SK-N-SH treated with all-trans-retinoic acid at 6 μM for 48 hours (cell line): ENCODE measurements around the gene KLHL29.

Experiments used
- ATAC-seq: fragments of 200-7000 bp; cut with Tn5 transposase; 3 replicates; pipeline ENCODE4 v1.9.1; 2020; ENCODE audit warnings: mild to moderate bottlenecking, moderate library complexity
- ARNTL ChIP-seq: fragments of 450-650 bp; formaldehyde crosslinking; IDR thresholded peaks from 2 replicates; pipeline ENCODE4 v1.5.0; 2020; ENCODE audit warnings: low read depth, mild to moderate bottlenecking, moderate library complexity, borderline replicate concordance
- BACH2 ChIP-seq: fragments of 250-450 bp; sonication (Bioruptor Pico); IDR thresholded peaks from 2 replicates; pipeline ENCODE4 v1.9.0; 2021; ENCODE audit warnings: mild to moderate bottlenecking, borderline replicate concordance
- CREB5 ChIP-seq: fragments of 250-450 bp; sonication (Bioruptor Pico); IDR thresholded peaks from 2 replicates; pipeline ENCODE4 v1.5.1; 2020; ENCODE audit warnings: low read depth, mild to moderate bottlenecking, moderate library complexity
- CSDC2 ChIP-seq: fragments of 250-450 bp; sonication (Bioruptor Pico); IDR thresholded peaks from 2 replicates; pipeline ENCODE4 v1.5.0; 2020; ENCODE audit warnings: mild to moderate bottlenecking, moderate library complexity
- ESRRG ChIP-seq: fragments of 250-450 bp; sonication (Bioruptor Pico); IDR thresholded peaks from 2 replicates; pipeline ENCODE4 v1.6.1; 2021; ENCODE audit warnings: mild to moderate bottlenecking
- GLIS3 ChIP-seq: fragments of 250-450 bp; sonication (Bioruptor Pico); IDR thresholded peaks from 2 replicates; pipeline ENCODE4 v1.5.0; 2020; ENCODE audit warnings: mild to moderate bottlenecking, moderate library complexity
- ISL1 ChIP-seq: fragments of 250-450 bp; sonication (Bioruptor Pico); IDR thresholded peaks from 2 replicates; pipeline ENCODE4 v2.1.2; 2022; ENCODE audit warnings: mild to moderate bottlenecking, moderate library complexity
- OSR1 ChIP-seq: fragments of 250-450 bp; sonication (Bioruptor Pico); IDR thresholded peaks from 2 replicates; pipeline ENCODE4 v1.8.0; 2022; ENCODE audit warnings: moderate library complexity, mild to moderate bottlenecking, inconsistent platforms
- PATZ1 ChIP-seq: fragments of 250-450 bp; sonication (Bioruptor Pico); IDR thresholded peaks from 2 replicates; pipeline ENCODE4 v1.8.0; 2020; ENCODE audit warnings: mild to moderate bottlenecking, moderate library complexity, borderline replicate concordance
- POU6F1 ChIP-seq: fragments of 250-450 bp; sonication (Bioruptor Pico); IDR thresholded peaks from 2 replicates; pipeline ENCODE4 v1.8.0; 2021; ENCODE audit warnings: low read depth, mild to moderate bottlenecking, moderate library complexity, borderline replicate concordance
- PPARA ChIP-seq: fragments of 250-450 bp; sonication (Bioruptor Pico); IDR thresholded peaks from 2 replicates; pipeline ENCODE4 v1.5.0; 2020; ENCODE audit warnings: mild to moderate bottlenecking, borderline replicate concordance
- RARB ChIP-seq: fragments of 250-450 bp; sonication (Bioruptor Pico); IDR thresholded peaks from 2 replicates; pipeline ENCODE4 v1.8.0; 2021; ENCODE audit warnings: mild to moderate bottlenecking, moderate library complexity
- SNAI2 ChIP-seq: fragments of 250-450 bp; sonication (Bioruptor Pico); IDR thresholded peaks from 2 replicates; pipeline ENCODE4 v1.5.0; 2020; ENCODE audit warnings: mild to moderate bottlenecking, moderate library complexity
- TCF4 ChIP-seq: fragments of 250-450 bp; sonication (Bioruptor Pico); IDR thresholded peaks from 2 replicates; pipeline ENCODE4 v1.8.0; 2021; ENCODE audit warnings: mild to moderate bottlenecking, moderate library complexity, borderline replicate concordance
- TOX ChIP-seq: fragments of 250-450 bp; sonication (Bioruptor Pico); IDR thresholded peaks from 2 replicates; pipeline ENCODE4 v1.8.0; 2021; ENCODE audit warnings: mild to moderate bottlenecking, moderate library complexity, borderline replicate concordance
- TSHZ2 ChIP-seq: fragments of 250-450 bp; sonication (Bioruptor Pico); IDR thresholded peaks from 2 replicates; pipeline ENCODE4 v1.5.0; 2020; ENCODE audit warnings: mild to moderate bottlenecking, moderate library complexity
- ZC3H10 ChIP-seq: fragments of 250-450 bp; sonication (Bioruptor Pico); IDR thresholded peaks from 2 replicates; pipeline ENCODE4 v1.5.1; 2021; ENCODE audit warnings: mild to moderate bottlenecking, moderate library complexity
- ZFP3 ChIP-seq: fragments of 250-450 bp; sonication (Bioruptor Pico); IDR thresholded peaks from 2 replicates; pipeline ENCODE4 v1.5.0; 2020; ENCODE audit warnings: mild to moderate bottlenecking, moderate library complexity
- ZFP30 ChIP-seq: fragments of 450-650 bp; formaldehyde crosslinking; IDR thresholded peaks from 2 replicates; pipeline ENCODE4 v1.5.0; 2022; ENCODE audit warnings: mild to moderate bottlenecking, moderate library complexity
- ZNF70 ChIP-seq: fragments of 450-650 bp; formaldehyde crosslinking; IDR thresholded peaks from 2 replicates; pipeline ENCODE4 v1.5.0; 2020; ENCODE audit warnings: mild to moderate bottlenecking, moderate library complexity
- ZNF8 ChIP-seq: fragments of 450-650 bp; formaldehyde crosslinking; IDR thresholded peaks from 2 replicates; pipeline ENCODE4 v1.5.0; 2020; ENCODE audit warnings: mild to moderate bottlenecking, moderate library complexity

KLHL29 gene

GRCh38 chr2:23380562-23381065, 4.4 kb upstream of the KLHL29 start:
- no peak for ATAC-seq
- TF ChIP-seq ZFP3 (CRISPR knock-in tag) (no peak), TCF4 (CRISPR knock-in tag) (no peak), ISL1 (CRISPR knock-in tag) (no peak), OSR1 (CRISPR knock-in tag) (no peak), RARB (CRISPR knock-in tag) (no peak), ZNF70 (CRISPR knock-in tag) (no peak), CREB5 (CRISPR knock-in tag) (no peak), ESRRG (CRISPR knock-in tag) (no peak), PPARA (CRISPR knock-in tag) (no peak), ZC3H10 (CRISPR knock-in tag) (no peak), TOX (CRISPR knock-in tag) (no peak), PATZ1 (CRISPR knock-in tag) (no peak), ZFP30 (CRISPR knock-in tag) (no peak), SNAI2 (CRISPR knock-in tag) (no peak)

GRCh38 chr2:23381084-23381483, 3.9 kb upstream of the KLHL29 start:
- ATAC-seq = 0 out of 3 replicates have a peak, but pooled peaks have one; percentile 13
- peak; percentile 51 for TF ChIP-seq ISL1 (CRISPR knock-in tag)
- TF ChIP-seq RARB (CRISPR knock-in tag) = no peak
- TF ChIP-seq BACH2 (CRISPR knock-in tag) = no peak

GRCh38 chr2:23381485-23381884, 3.5 kb upstream of the KLHL29 start:
- ATAC-seq = no peak
- TF ChIP-seq ARNTL (CRISPR knock-in tag) = no peak
- no peak for TF ChIP-seq GLIS3 (CRISPR knock-in tag)
- no peak for TF ChIP-seq CSDC2 (CRISPR knock-in tag)
- TF ChIP-seq TSHZ2 (CRISPR knock-in tag) = no peak
- TF ChIP-seq ZNF8 = no peak
- no peak for TF ChIP-seq TOX (CRISPR knock-in tag)
- TF ChIP-seq ZFP30 (CRISPR knock-in tag) = no peak
- no peak for TF ChIP-seq ESRRG (CRISPR knock-in tag)
- TF ChIP-seq POU6F1 (CRISPR knock-in tag) = no peak
- no peak for TF ChIP-seq CREB5 (CRISPR knock-in tag)
